ENCODE data around the gene CASQ1. TPM values are rescaled to one million over a fixed set of nuclear protein-coding genes. Genes with fewer than 3 reads are reported as not detected.

CASQ1 gene
- total RNA-seq, 1 donor from 2014 or later, result 0.16 TPM

DNA sequence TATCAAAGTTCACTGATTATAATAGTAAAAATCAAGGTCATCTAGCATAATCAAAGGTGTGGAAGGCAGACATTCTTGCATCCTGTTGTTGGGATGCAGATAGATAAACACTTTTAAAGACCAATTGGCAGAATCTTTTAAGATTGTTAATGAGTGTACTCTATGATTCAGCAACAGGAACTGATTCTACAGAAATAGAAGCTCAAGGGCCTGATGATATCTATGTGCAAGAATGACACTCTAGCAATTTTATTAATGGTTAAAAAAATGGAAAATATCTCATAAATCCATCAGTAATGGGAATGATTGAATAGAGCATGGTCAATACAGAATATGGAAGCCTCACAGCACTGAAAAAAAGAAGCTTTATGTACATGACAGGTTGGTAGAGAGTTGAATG is 41.1 kb upstream of the CASQ1 start:
- H3K36me3 Mint-ChIP-seq, result no peaks in the 10 kb centered on the region

DNA sequence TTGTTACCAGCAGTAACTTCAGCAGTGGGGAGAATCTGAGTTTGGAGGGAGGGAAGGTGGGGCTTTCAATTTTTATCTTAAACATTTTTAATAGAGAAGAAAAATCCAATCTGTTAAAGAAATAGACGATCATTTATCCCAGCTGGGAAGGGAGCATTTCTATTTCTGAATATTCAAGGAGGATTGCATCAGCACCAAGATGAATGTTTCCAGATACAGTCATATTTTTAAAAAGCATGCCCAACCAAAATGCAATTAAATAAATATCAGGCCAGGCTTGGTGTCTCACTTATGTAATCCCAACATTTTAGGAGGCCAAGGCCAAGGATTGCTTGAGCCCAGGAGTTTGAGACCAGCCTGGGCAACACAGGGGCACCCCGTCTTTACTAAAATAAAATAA is 40.7 kb upstream of the CASQ1 start:
- TF ChIP-seq, protein P1, sequence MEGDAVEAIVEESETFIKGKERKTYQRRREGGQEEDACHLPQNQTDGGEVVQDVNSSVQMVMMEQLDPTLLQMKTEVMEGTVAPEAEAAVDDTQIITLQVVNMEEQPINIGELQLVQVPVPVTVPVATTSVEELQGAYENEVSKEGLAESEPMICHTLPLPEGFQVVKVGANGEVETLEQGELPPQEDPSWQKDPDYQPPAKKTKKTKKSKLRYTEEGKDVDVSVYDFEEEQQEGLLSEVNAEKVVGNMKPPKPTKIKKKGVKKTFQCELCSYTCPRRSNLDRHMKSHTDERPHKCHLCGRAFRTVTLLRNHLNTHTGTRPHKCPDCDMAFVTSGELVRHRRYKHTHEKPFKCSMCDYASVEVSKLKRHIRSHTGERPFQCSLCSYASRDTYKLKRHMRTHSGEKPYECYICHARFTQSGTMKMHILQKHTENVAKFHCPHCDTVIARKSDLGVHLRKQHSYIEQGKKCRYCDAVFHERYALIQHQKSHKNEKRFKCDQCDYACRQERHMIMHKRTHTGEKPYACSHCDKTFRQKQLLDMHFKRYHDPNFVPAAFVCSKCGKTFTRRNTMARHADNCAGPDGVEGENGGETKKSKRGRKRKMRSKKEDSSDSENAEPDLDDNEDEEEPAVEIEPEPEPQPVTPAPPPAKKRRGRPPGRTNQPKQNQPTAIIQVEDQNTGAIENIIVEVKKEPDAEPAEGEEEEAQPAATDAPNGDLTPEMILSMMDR (IDR thresholded peaks at IDR 0.05; ENCODE audit: unreplicated experiment), result no peak
- no peaks in the 10 kb centered on the region for H3K27me3 Mint-ChIP-seq (ENCODE audit: low read depth)
- no peak overlapping the region for H3K27ac Mint-ChIP-seq
- no peaks in the 10 kb centered on the region for H3K36me3 Mint-ChIP-seq
- peaks cover 4% of the 10 kb centered on the region for H3K9me3 Mint-ChIP-seq
- no peak overlapping the region for H3K4me3 Mint-ChIP-seq
- peaks cover 4% of the 10 kb centered on the region for H3K4me1 Mint-ChIP-seq
- DNase-seq (ENCODE audit: low spot score in 2 of 2, unreplicated experiment in 2 of 2), result no peak

More for the DNA sequence above, 41.1 kb upstream of the CASQ1 start:
- peaks cover 4% of the 10 kb centered on the region for H3K4me1 Mint-ChIP-seq
- no peak for DNase-seq (ENCODE audit: low spot score in 2 of 2, unreplicated experiment in 2 of 2)
- H3K27me3 Mint-ChIP-seq (ENCODE audit: low read depth), result no peaks in the 10 kb centered on the region
- no peak overlapping the region for H3K4me3 Mint-ChIP-seq
- H3K27ac Mint-ChIP-seq, result no peak overlapping the region
- TF ChIP-seq, protein P1 (IDR thresholded peaks at IDR 0.05; ENCODE audit: unreplicated experiment), result no peak
- peaks cover 4% of the 10 kb centered on the region for H3K9me3 Mint-ChIP-seq

DNA sequence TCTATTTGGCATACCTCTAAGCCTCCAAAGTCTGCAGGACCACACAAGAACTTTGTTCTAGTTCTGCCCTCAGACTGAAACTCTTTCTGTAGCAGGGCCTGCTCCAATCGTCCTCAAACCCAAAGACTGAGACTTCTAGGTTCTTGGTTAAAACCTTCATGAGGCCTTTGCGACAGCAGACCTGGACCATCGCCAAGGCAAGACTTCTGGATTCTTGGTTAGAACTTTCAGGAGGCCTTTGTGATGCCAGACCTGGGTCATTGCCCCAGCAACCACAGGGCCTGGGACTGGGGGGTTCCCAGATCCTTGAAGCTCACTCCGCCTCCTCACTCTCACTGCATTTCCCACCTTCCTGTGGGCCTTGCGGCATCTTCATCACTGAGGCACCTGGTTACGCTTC is 39.1 kb upstream of the CASQ1 start, which contains the start of gene ATP1A4:
ATP1A4 (plus strand) TSS at position 301 of the 400 bp plus-strand sequence. CDS start 438 bp downstream, outside the sequence.
- Mint-ChIP-seq H3K4me1 (no peaks in the 10 kb centered on the region), H3K9me3 (peaks cover 4% of the 10 kb centered on the region), H3K4me3 (no peak within 1 kb of the TSS), H3K27ac (no peak within 1 kb of the TSS), H3K36me3 (no peaks in the 10 kb centered on the region), H3K27me3 (ENCODE audit: low read depth) (no peaks in the 10 kb centered on the region)
- DNase-seq (ENCODE audit: low spot score in 2 of 2, unreplicated experiment in 2 of 2), result no peak
- TF ChIP-seq, protein P1 (IDR thresholded peaks at IDR 0.05; ENCODE audit: unreplicated experiment), result no peak

DNA sequence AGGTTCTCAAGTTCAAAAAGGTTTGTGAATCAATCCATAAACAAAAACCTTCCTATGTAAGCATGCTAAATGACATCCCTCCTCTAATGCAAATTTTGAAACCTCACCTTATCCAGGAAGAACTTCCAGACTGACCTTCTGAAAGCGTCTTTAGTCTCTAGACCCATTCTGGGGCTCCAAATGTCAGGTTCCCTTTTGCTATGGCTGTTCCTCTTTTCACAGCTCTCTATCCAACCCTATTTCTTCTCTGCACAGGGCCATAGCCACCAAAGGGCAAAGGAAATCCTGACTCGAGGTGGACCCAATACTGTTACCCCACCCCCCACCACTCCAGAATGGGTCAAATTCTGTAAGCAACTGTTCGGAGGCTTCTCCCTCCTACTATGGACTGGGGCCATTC is 35.6 kb upstream of the CASQ1 start:
- Mint-ChIP-seq H3K27ac (no peak overlapping the region), H3K4me3 (no peak overlapping the region), H3K36me3 (no peaks in the 10 kb centered on the region), H3K9me3 (no peaks in the 10 kb centered on the region), H3K4me1 (no peaks in the 10 kb centered on the region), H3K27me3 (ENCODE audit: low read depth) (no peaks in the 10 kb centered on the region)
- TF ChIP-seq, protein P1 (IDR thresholded peaks at IDR 0.05; ENCODE audit: unreplicated experiment), result no peak
- no peak for DNase-seq (ENCODE audit: low spot score in 2 of 2, unreplicated experiment in 2 of 2)

DNA sequence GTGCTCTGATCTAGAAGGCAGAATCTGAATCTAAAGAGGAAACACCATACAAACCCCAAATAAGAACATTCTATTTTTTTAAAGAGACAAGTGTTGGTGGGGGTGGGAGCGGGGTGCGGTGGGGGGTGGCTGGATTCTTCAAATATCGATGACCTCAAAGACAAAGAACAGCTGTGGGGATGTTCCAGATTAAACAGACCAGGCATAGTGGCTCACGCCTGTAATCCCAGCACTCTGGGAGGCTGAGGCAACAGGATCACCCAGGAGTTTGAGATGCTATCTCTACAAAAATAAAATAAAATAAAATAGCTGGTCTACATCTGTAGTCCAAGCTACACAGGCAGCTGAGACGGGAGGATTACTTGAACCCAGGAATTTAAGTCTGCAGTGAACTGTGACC is 34.0 kb upstream of the CASQ1 start:
- TF ChIP-seq, protein P1 (IDR thresholded peaks at IDR 0.05; ENCODE audit: unreplicated experiment), result no peak
- DNase-seq (ENCODE audit: low spot score in 2 of 2, unreplicated experiment in 2 of 2), result no peak
- Mint-ChIP-seq H3K9me3 (no peaks in the 10 kb centered on the region), H3K27me3 (ENCODE audit: low read depth) (no peaks in the 10 kb centered on the region), H3K27ac (no peak overlapping the region), H3K4me1 (no peaks in the 10 kb centered on the region), H3K36me3 (no peaks in the 10 kb centered on the region), H3K4me3 (no peak overlapping the region)

DNA sequence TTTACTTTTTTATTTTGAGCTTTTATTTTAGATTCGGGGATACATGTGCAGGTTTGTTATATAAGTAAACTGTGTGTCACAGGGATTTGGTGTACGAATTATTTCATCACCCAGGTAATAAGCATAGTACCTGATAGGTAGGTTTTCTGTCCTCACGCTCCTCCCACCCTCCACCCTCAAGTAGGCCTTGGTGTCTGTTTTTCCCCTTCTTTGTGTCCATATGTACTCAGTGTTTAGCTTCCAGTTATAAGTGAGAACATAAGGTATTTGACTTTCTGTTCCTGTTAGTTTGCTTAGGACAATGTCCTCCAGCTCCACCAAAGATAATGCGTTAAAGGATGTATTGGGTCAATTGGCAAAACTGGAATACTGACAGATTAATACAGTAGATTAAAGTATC is 33.2 kb upstream of the CASQ1 start:
- Mint-ChIP-seq H3K27ac (no peak overlapping the region), H3K9me3 (no peaks in the 10 kb centered on the region)
- TF ChIP-seq, protein P1 (IDR thresholded peaks at IDR 0.05; ENCODE audit: unreplicated experiment), result no peak

More for the DNA sequence above, 33.2 kb upstream of the CASQ1 start:
- H3K4me1 Mint-ChIP-seq, result no peaks in the 10 kb centered on the region
- no peak for DNase-seq (ENCODE audit: low spot score in 2 of 2, unreplicated experiment in 2 of 2)
- H3K36me3 Mint-ChIP-seq, result no peaks in the 10 kb centered on the region
- H3K4me3 Mint-ChIP-seq, result no peak overlapping the region
- no peaks in the 10 kb centered on the region for H3K27me3 Mint-ChIP-seq (ENCODE audit: low read depth)

Data from mesothelial cell of epicardium (in vitro differentiated cells).